Cardiac fibroblast (primary cell): ENCODE data around the gene GGNBP2.

Source experiments
- DNase-seq, 2 donors: peaks; one replicate each; pipeline versions ENCODE4 v3.0.0 to v3.0.0-alpha.2; 2010; ENCODE audit warnings: low read depth in 2 of 2
- H3K4me3 ChIP-seq, 2 donors: replicated peaks in 1 of 2; 1 replicate in 1 of 2; 2 replicates in 1 of 2; pipeline ENCODE4 v1.5.1; 2011; ENCODE audit warnings: low read depth in 2 of 2, low read length in 2 of 2, mild to moderate bottlenecking in 2 of 2, moderate library complexity in 1 of 2
- CTCF ChIP-seq: IDR thresholded peaks from one replicate; pipeline ENCODE4 v1.5.1; 2011; ENCODE audit warnings: low read depth, mild to moderate bottlenecking, low read length, inconsistent platforms

GGNBP2 gene

GRCh38 chr17:36500745-36501225, 43.9 kb upstream of the GGNBP2 start:
- no peak for TF ChIP-seq CTCF
- H3K4me3 ChIP-seq, result no peak overlapping the region
- DNase-seq, result no peak

GRCh38 chr17:36501351-36501750, 43.4 kb upstream of the GGNBP2 start:
- TF ChIP-seq CTCF, result no peak

GRCh38 chr17:36501963-36502362, 42.8 kb upstream of the GGNBP2 start:
- no peak for DNase-seq
- no peak overlapping the region for H3K4me3 ChIP-seq
- no peak for TF ChIP-seq CTCF

More at GRCh38 chr17:36501351-36501750, 43.4 kb upstream of the GGNBP2 start:
- no peak for DNase-seq
- H3K4me3 ChIP-seq, result no peak overlapping the region

- TF ChIP-seq CTCF, result no peak
- H3K4me3 ChIP-seq, result no peak overlapping the region
- DNase-seq, result no peak
Observed at GRCh38 chr17:36503456-36504155, 41.1 kb upstream of the GGNBP2 start.

- no peak for DNase-seq
- H3K4me3 ChIP-seq, result no peak overlapping the region
- no peak for TF ChIP-seq CTCF
Observed at GRCh38 chr17:36504156-36504545, 40.6 kb upstream of the GGNBP2 start.

- no peak for DNase-seq
- no peak for TF ChIP-seq CTCF
- no peak overlapping the region for H3K4me3 ChIP-seq
Observed at GRCh38 chr17:36505171-36505570, 39.5 kb upstream of the GGNBP2 start.
